ENCODE data around the gene HTR1D. TPM values are rescaled to one million over a fixed set of nuclear protein-coding genes. Genes with fewer than 3 reads are reported as not detected.
"Not testable (repeated sequence)": the region's sequence is repeated elsewhere in the genome, so short reads cannot be mapped to it uniquely, and the experiment has no call there.

Gene HTR1D
- not detected for total RNA-seq

- ChIA-PET POLR2A (interaction anchor here (0.9 kb wide), 1 partner anchor 46 kb away, joined by 3 read pairs; no protein-coding TSS in a partner anchor), CTCF (interaction anchor here (0.6 to 2.3 kb wide), 13 partner anchors 11 to 187 kb away, joined by 3 to 10 read pairs (median 4); no protein-coding TSS in a partner anchor)
- peak within 1 kb of the TSS; percentile 13 for H3K4me3 Mint-ChIP-seq
- peaks cover 6% of the 10 kb centered on the region for H3K4me1 Mint-ChIP-seq (ENCODE audit: low read depth)
- peak; percentile 27 for ATAC-seq
- H3K9me3 Mint-ChIP-seq: no peaks in the 10 kb centered on the region
- intact Hi-C loops (cut with micrococcal nuclease): no loop called here
- TF ChIP-seq CTCF (IDR thresholded peaks at IDR 0.05): no peak
- peaks cover 52% of the 10 kb centered on the region for H3K27me3 Mint-ChIP-seq
- peak; percentile 6 for DNase-seq
- H3K27ac Mint-ChIP-seq: no peak within 1 kb of the TSS
- no peaks in the 10 kb centered on the region for H3K36me3 Mint-ChIP-seq (ENCODE audit: low read depth)
Measured at GRCh38 chr1:23217421-23218115, at the start of gene HTR1D. Gene HTR1D (minus strand): TSS chr1:23217502. CDS start chr1:23194219, 23,283 bp downstream.

GRCh38 chr1:23263380-23263887 is 46.1 kb upstream of the HTR1D start:
- H3K4me3 Mint-ChIP-seq: no peak overlapping the region
- no peak for DNase-seq
- H3K27ac Mint-ChIP-seq: no peak overlapping the region
- TF ChIP-seq CTCF (IDR thresholded peaks at IDR 0.05): no peak
- ATAC-seq: no peak
- intact Hi-C loops (cut with micrococcal nuclease): no loop called here
- no peaks in the 10 kb centered on the region for H3K27me3 Mint-ChIP-seq
- ChIA-PET CTCF (interaction anchor here (0.6 to 1.1 kb wide), 3 partner anchors 50 to 547 kb away, joined by 3 to 4 read pairs (median 3); no protein-coding TSS in a partner anchor), POLR2A (interaction anchor here (0.7 kb wide), 1 partner anchor 46 kb away, joined by 3 read pairs; no protein-coding TSS in a partner anchor)
- H3K9me3 Mint-ChIP-seq: no peaks in the 10 kb centered on the region
- no peaks in the 10 kb centered on the region for H3K4me1 Mint-ChIP-seq (ENCODE audit: low read depth)
- H3K36me3 Mint-ChIP-seq (ENCODE audit: low read depth): no peaks in the 10 kb centered on the region

GRCh38 chr1:23258082-23258481 is 40.8 kb upstream of the HTR1D start:
- ATAC-seq; intact Hi-C loops (cut with micrococcal nuclease); H3K27me3 Mint-ChIP-seq; H3K27ac Mint-ChIP-seq; CTCF ChIA-PET; H3K4me1 Mint-ChIP-seq (ENCODE audit: low read depth); DNase-seq; H3K4me3 Mint-ChIP-seq; POLR2A ChIA-PET; H3K9me3 Mint-ChIP-seq; H3K36me3 Mint-ChIP-seq (ENCODE audit: low read depth): not testable (repeated sequence)

GRCh38 chr1:23257371-23257770 is 40.1 kb upstream of the HTR1D start:
- H3K4me3 Mint-ChIP-seq; H3K27me3 Mint-ChIP-seq; intact Hi-C loops (cut with micrococcal nuclease); ATAC-seq; POLR2A ChIA-PET; H3K27ac Mint-ChIP-seq; H3K4me1 Mint-ChIP-seq (ENCODE audit: low read depth); H3K36me3 Mint-ChIP-seq (ENCODE audit: low read depth); CTCF ChIA-PET; H3K9me3 Mint-ChIP-seq; DNase-seq: not testable (repeated sequence)

- no peak for TF ChIP-seq CTCF (IDR thresholded peaks at IDR 0.05)
- no peaks in the 10 kb centered on the region for H3K4me1 Mint-ChIP-seq (ENCODE audit: low read depth)
- POLR2A ChIA-PET: interaction anchor here (0.6 kb wide), 1 partner anchor 23 kb away, joined by 3 read pairs; no protein-coding TSS in a partner anchor
- H3K27ac Mint-ChIP-seq: no peak overlapping the region
- no peak for ATAC-seq
- no peak overlapping the region for H3K4me3 Mint-ChIP-seq
- no peaks in the 10 kb centered on the region for H3K9me3 Mint-ChIP-seq
- no peak for DNase-seq
- CTCF ChIA-PET: no interaction called here
- H3K36me3 Mint-ChIP-seq (ENCODE audit: low read depth): no peaks in the 10 kb centered on the region
- no peaks in the 10 kb centered on the region for H3K27me3 Mint-ChIP-seq
- intact Hi-C loops (cut with micrococcal nuclease): no loop called here
Measured at GRCh38 chr1:23254584-23254983, 37.3 kb upstream of the HTR1D start.

- Mint-ChIP-seq H3K36me3 (ENCODE audit: low read depth) (no peaks in the 10 kb centered on the region), H3K4me1 (ENCODE audit: low read depth) (no peaks in the 10 kb centered on the region), H3K27me3 (no peaks in the 10 kb centered on the region), H3K9me3 (no peaks in the 10 kb centered on the region), H3K27ac (no peak overlapping the region), H3K4me3 (no peak overlapping the region)
- intact Hi-C loops (cut with micrococcal nuclease): no loop called here
- ATAC-seq (no peak), DNase-seq (no peak)
- POLR2A ChIA-PET: no interaction called here
- TF ChIP-seq CTCF (IDR thresholded peaks at IDR 0.05): no peak
- CTCF ChIA-PET: no interaction called here
Measured at GRCh38 chr1:23251812-23252211, 34.5 kb upstream of the HTR1D start.

Measured in activated CD8-positive, alpha-beta T cell treated with anti-CD3 and anti-CD28 coated beads for 36 hours (primary cell).